Activated T-helper 2 cell treated with anti-CD3 and anti-CD28 coated beads, Interferon-gamma antibody, Interleukin-2, Interleukin-4, amounts not matched to agents 10 μg/mL and 5 μg/mL and 100 μg/mL, durations not matched to agents 14 hours and 24 hours and 36 hours (primary cell): ENCODE results near the gene CFLAR. TPM values are rescaled to one million over a fixed set of nuclear protein-coding genes. Genes with fewer than 3 reads are reported as not detected.

ENCODE experiments used
- DNase-seq: peaks from one replicate; pipeline ENCODE4 v3.0.0; 2021; ENCODE audit warnings: low spot score
- H3K27ac Mint-ChIP-seq: one replicate; pipeline ENCODE4 v1.8.0; 2021; ENCODE audit warnings: mixed read lengths
- H3K27me3 Mint-ChIP-seq: one replicate; pipeline ENCODE4 v1.8.0; 2021; ENCODE audit warnings: low read depth, mixed read lengths
- H3K36me3 Mint-ChIP-seq: one replicate; pipeline ENCODE4 v1.8.0; 2021; ENCODE audit warnings: low read depth, mixed read lengths
- H3K4me1 Mint-ChIP-seq: one replicate; pipeline ENCODE4 v1.8.0; 2021; ENCODE audit warnings: low read depth, mixed read lengths
- H3K4me3 Mint-ChIP-seq: one replicate; pipeline ENCODE4 v1.8.0; 2021; ENCODE audit warnings: low read depth, mild to moderate bottlenecking, moderate library complexity, mixed read lengths
- H3K9me3 Mint-ChIP-seq: one replicate; pipeline ENCODE4 v1.8.0; 2021; ENCODE audit warnings: mixed read lengths
- intact Hi-C: fragments of 100-400 bp; cut with micrococcal nuclease; formaldehyde crosslinking; loops from one replicate; pipeline ENCODE4 v1.15.1; 2023
- total RNA-seq: library from RNA; stranded (reverse); gene quantifications from 2 replicates; pipeline ENCODE4 v1.2.3, GENCODE V29; 2022

CFLAR gene
- total RNA-seq, 1 donor from 2014 or later, result 255 TPM

DNA sequence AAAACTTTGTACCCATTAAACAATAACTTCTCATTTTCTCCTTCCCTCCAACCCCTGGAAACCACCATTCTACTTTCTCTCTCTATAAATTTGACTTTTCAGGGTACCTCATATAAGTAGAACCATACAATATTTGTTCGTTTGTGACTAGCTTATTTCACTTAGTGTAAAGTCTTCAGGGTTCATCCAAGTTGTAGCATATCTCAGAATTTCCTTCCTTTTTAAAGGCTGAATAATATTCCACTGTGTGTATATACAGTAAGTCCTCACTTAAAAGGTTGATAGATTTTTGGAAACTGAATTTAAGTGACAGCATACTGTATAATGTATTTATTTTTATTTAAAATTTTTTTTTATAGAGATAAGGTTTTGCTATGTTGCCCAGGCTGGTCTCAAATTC, 80.8 kb downstream of the CFLAR start:
- no peaks in the 10 kb centered on the region for H3K27me3 Mint-ChIP-seq
- no peak overlapping the region for H3K27ac Mint-ChIP-seq
- intact Hi-C loops, result no loop called here
- H3K4me3 Mint-ChIP-seq, result no peak overlapping the region
- H3K9me3 Mint-ChIP-seq, result no peaks in the 10 kb centered on the region
- peaks cover 76% of the 10 kb centered on the region for H3K36me3 Mint-ChIP-seq
- H3K4me1 Mint-ChIP-seq, result peaks cover 30% of the 10 kb centered on the region
- DNase-seq, result no peak

DNA sequence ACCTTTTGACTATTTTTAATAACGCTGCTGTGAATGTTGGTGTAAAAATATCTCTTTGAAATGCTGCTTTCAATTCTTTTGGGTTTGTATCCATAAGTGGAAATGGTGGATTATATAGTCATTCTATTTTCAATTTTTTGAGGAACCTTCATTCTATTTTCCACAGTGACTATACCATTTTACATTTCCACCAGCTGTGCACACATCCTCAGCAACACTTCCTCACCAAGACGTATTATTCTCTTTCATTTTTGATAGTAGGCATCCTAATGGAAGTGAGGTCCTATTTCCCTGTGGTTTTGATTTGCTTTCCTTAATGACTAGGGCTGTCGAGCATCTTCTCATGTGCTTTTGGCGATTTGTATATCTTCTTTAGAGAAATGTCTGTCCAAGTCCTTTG, 81.8 kb downstream of the CFLAR start:
- intact Hi-C loops, result no loop called here
- no peak for DNase-seq
- Mint-ChIP-seq H3K36me3 (peaks cover 74% of the 10 kb centered on the region), H3K27me3 (no peaks in the 10 kb centered on the region), H3K27ac (no peak overlapping the region), H3K9me3 (no peaks in the 10 kb centered on the region), H3K4me3 (no peak overlapping the region), H3K4me1 (peaks cover 22% of the 10 kb centered on the region)

- intact Hi-C loops, result no loop called here
- Mint-ChIP-seq H3K9me3 (no peaks in the 10 kb centered on the region), H3K36me3 (peaks cover 68% of the 10 kb centered on the region), H3K4me3 (no peak overlapping the region), H3K27me3 (no peaks in the 10 kb centered on the region), H3K4me1 (peaks cover 10% of the 10 kb centered on the region), H3K27ac (no peak overlapping the region)
- DNase-seq, result no peak
Measured at GRCh38 chr2:201199847-201200246, 83.9 kb downstream of the CFLAR start.

- intact Hi-C loops, result no loop called here
Measured at GRCh38 chr2:201200345-201200744, 84.4 kb downstream of the CFLAR start.

DNA sequence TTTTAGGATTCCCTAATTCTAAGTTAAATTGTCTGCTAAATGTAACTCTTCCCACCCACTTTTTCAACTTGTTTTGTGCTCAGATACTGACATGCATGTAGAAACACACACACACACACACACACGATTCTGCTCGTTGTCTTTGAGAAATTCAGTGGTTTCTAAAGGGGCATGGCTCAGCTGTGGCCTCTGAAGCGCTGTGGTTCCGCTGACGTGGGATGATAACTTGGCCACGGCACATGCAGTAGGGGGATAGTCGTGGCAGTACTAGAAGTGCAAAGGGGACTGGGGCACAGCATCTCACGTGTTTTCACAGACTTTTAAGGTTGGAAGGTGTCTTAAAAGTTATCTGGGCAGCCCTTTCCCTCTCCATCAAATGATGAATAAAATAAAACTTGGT, 85.4 kb downstream of the CFLAR start:
- Mint-ChIP-seq H3K4me3 (no peak overlapping the region), H3K9me3 (no peaks in the 10 kb centered on the region), H3K4me1 (peaks cover 6% of the 10 kb centered on the region), H3K36me3 (peaks cover 62% of the 10 kb centered on the region), H3K27me3 (no peaks in the 10 kb centered on the region), H3K27ac (no peak overlapping the region)
- intact Hi-C loops, result no loop called here
- DNase-seq, result no peak

More at GRCh38 chr2:201200345-201200744, 84.4 kb downstream of the CFLAR start:
- H3K9me3 Mint-ChIP-seq, result no peaks in the 10 kb centered on the region
- peaks cover 10% of the 10 kb centered on the region for H3K4me1 Mint-ChIP-seq
- H3K27ac Mint-ChIP-seq, result no peak overlapping the region
- H3K36me3 Mint-ChIP-seq, result peaks cover 66% of the 10 kb centered on the region
- no peak overlapping the region for H3K4me3 Mint-ChIP-seq
- no peak for DNase-seq
- H3K27me3 Mint-ChIP-seq, result no peaks in the 10 kb centered on the region

DNA sequence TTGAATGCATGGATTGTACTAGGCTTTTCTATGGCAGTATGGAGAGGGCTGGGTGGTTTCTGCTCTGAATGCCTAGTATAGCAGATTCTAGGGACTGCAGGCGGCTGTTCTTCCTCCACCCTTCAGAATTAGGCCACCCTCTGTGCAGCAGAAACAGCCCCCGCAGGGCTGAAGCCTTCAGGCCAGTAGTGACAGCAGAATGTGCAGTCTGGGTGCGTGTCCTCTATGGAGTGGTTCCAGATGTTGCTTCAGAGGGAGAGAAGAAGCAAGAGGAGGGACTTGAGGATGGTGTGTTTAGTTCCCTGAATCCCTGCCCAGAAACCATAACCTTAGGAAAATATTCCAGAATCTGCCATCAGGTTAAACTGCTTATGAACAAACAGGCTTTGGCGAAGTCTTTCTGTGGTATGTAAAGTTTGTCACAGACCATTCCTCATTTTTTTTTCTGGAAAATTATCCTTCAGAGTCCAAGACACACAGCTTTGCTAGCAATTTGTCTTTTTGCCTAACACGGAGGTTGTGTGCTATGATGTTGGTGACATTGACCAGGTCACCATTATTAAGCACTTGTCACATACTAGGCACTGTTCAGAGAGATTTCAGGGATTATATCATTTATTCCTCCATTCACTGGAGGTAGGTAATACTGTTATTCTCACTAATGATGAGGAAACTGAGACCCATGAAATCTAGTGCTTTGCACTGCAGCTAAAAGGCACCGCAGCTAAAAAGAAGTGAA, 88.1 kb downstream of the CFLAR start:
- Mint-ChIP-seq H3K4me1 (peaks cover 6% of the 10 kb centered on the region), H3K9me3 (no peaks in the 10 kb centered on the region), H3K36me3 (peaks cover 54% of the 10 kb centered on the region), H3K4me3 (no peak overlapping the region), H3K27me3 (no peaks in the 10 kb centered on the region), H3K27ac (no peak overlapping the region)
- DNase-seq, result no peak
- intact Hi-C loops, result no loop called here

- Mint-ChIP-seq H3K27ac (no peak overlapping the region), H3K4me3 (no peak overlapping the region), H3K27me3 (no peaks in the 10 kb centered on the region), H3K4me1 (peaks cover 6% of the 10 kb centered on the region), H3K36me3 (peaks cover 56% of the 10 kb centered on the region), H3K9me3 (no peaks in the 10 kb centered on the region)
- DNase-seq, result no peak
- intact Hi-C loops, result no loop called here
Measured at GRCh38 chr2:201204655-201205514, 88.9 kb downstream of the CFLAR start.

GRCh38 chr2:201205515-201205849, 89.5 kb downstream of the CFLAR start:
- Mint-ChIP-seq H3K4me1 (peaks cover 7% of the 10 kb centered on the region), H3K9me3 (no peaks in the 10 kb centered on the region), H3K27ac (no peak overlapping the region), H3K36me3 (peaks cover 56% of the 10 kb centered on the region), H3K27me3 (no peaks in the 10 kb centered on the region), H3K4me3 (no peak overlapping the region)
- DNase-seq, result no peak
- intact Hi-C loops, result no loop called here

- H3K36me3 Mint-ChIP-seq, result peaks cover 46% of the 10 kb centered on the region
Measured at GRCh38 chr2:201208563-201209252, 92.7 kb downstream of the CFLAR start.

GRCh38 chr2:201215963-201216362, 100.0 kb downstream of the CFLAR start:
- Mint-ChIP-seq H3K27me3 (no peaks in the 10 kb centered on the region), H3K27ac (no peak overlapping the region), H3K4me3 (no peak overlapping the region), H3K9me3 (no peaks in the 10 kb centered on the region), H3K4me1 (peaks cover 26% of the 10 kb centered on the region), H3K36me3 (peaks cover 53% of the 10 kb centered on the region)
- DNase-seq, result no peak
- intact Hi-C loops, result no loop called here

More at GRCh38 chr2:201208563-201209252, 92.7 kb downstream of the CFLAR start:
- H3K4me1 Mint-ChIP-seq, result peaks cover 16% of the 10 kb centered on the region
- H3K9me3 Mint-ChIP-seq, result no peaks in the 10 kb centered on the region
- DNase-seq, result no peak
- no peak overlapping the region for H3K4me3 Mint-ChIP-seq
- no peak overlapping the region for H3K27ac Mint-ChIP-seq
- intact Hi-C loops, result no loop called here
- no peaks in the 10 kb centered on the region for H3K27me3 Mint-ChIP-seq

- Mint-ChIP-seq H3K27ac (no peak overlapping the region), H3K4me3 (no peak overlapping the region), H3K27me3 (no peaks in the 10 kb centered on the region), H3K9me3 (no peaks in the 10 kb centered on the region), H3K36me3 (peaks cover 47% of the 10 kb centered on the region), H3K4me1 (peaks cover 19% of the 10 kb centered on the region)
- intact Hi-C loops, result no loop called here
- no peak for DNase-seq
Measured at GRCh38 chr2:201216918-201217317, 101.0 kb downstream of the CFLAR start.

GRCh38 chr2:201218780-201219179, 102.8 kb downstream of the CFLAR start:
- no peak overlapping the region for H3K27ac Mint-ChIP-seq
- no peaks in the 10 kb centered on the region for H3K9me3 Mint-ChIP-seq
- H3K4me1 Mint-ChIP-seq, result peaks cover 29% of the 10 kb centered on the region
- H3K36me3 Mint-ChIP-seq, result peaks cover 51% of the 10 kb centered on the region
- H3K27me3 Mint-ChIP-seq, result no peaks in the 10 kb centered on the region
- no peak overlapping the region for H3K4me3 Mint-ChIP-seq
- intact Hi-C loops, result no loop called here
- no peak for DNase-seq
